HepG2 (cell line): Measurements from ENCODE around the gene ICE2. TPM values are rescaled to one million over a fixed set of nuclear protein-coding genes. Genes with fewer than 3 reads are reported as not detected.

ENCODE experiments used
- CBX5 ChIP-seq: sonication (generic); formaldehyde crosslinking; IDR thresholded peaks from 2 replicates; pipeline ENCODE4 v1.4.0; 2020; ENCODE audit warnings: missing genetic modification reagents, borderline replicate concordance
- DPF2 ChIP-seq: sonication (generic); formaldehyde crosslinking; IDR thresholded peaks from 2 replicates; pipeline ENCODE4 v1.4.0; 2020; ENCODE audit warnings: mild to moderate bottlenecking, low read depth, missing genetic modification reagents, borderline replicate concordance
- KLF11 ChIP-seq: IDR thresholded peaks from 2 replicates; pipeline ENCODE4 v1.6.1; 2016; ENCODE audit warnings: missing compliant biosample characterization
- MEF2D ChIP-seq: sonication (generic); formaldehyde crosslinking; IDR thresholded peaks from 2 replicates; pipeline ENCODE4 v1.5.1; 2020; ENCODE audit warnings: mild to moderate bottlenecking, missing genetic modification reagents
- MEIS1 ChIP-seq: sonication (generic); formaldehyde crosslinking; IDR thresholded peaks from 2 replicates; pipeline ENCODE4 v1.9.0; 2021; ENCODE audit warnings: mild to moderate bottlenecking, missing genetic modification reagents, moderate library complexity, borderline replicate concordance
- SALL2 ChIP-seq: sonication (generic); formaldehyde crosslinking; IDR thresholded peaks from 2 replicates; pipeline ENCODE4 v1.8.1; 2023; ENCODE audit warnings: mild to moderate bottlenecking, missing genetic modification reagents, inconsistent platforms
- SP1 ChIP-seq, 2 experiments: fragments of 450-650 bp in 1 of 2; sonication (generic) in 1 of 2; formaldehyde crosslinking in 1 of 2; IDR thresholded peaks; 2 replicates each; pipeline versions ENCODE4 v1.4.0 to v1.6.1; 2016 to 2020; ENCODE audit warnings: missing genetic modification reagents in 1 of 2
- STAT5B ChIP-seq: sonication (generic); formaldehyde crosslinking; IDR thresholded peaks from 2 replicates; pipeline ENCODE4 v1.4.0; 2020; ENCODE audit warnings: missing genetic modification reagents
- STAT6 ChIP-seq: sonication (generic); formaldehyde crosslinking; IDR thresholded peaks from 2 replicates; pipeline ENCODE4 v1.4.0; 2020; ENCODE audit warnings: missing genetic modification reagents, mild to moderate bottlenecking, borderline replicate concordance
- THAP9 ChIP-seq: sonication (generic); formaldehyde crosslinking; IDR thresholded peaks from 2 replicates; pipeline ENCODE4; 2020; ENCODE audit warnings: missing genetic modification reagents, mild to moderate bottlenecking, borderline replicate concordance
- YEATS4 ChIP-seq: sonication (generic); formaldehyde crosslinking; IDR thresholded peaks from 2 replicates; pipeline ENCODE4 v1.4.0; 2020; ENCODE audit warnings: missing genetic modification reagents, borderline replicate concordance
- ZBTB21 ChIP-seq: sonication (generic); formaldehyde crosslinking; IDR thresholded peaks from 2 replicates; pipeline ENCODE4 v1.4.0; 2020; ENCODE audit warnings: missing genetic modification reagents
- ZBTB46 ChIP-seq: sonication (generic); formaldehyde crosslinking; IDR thresholded peaks from 2 replicates; pipeline ENCODE4 v1.4.0; 2020; ENCODE audit warnings: mild to moderate bottlenecking, missing genetic modification reagents, borderline replicate concordance
- ZBTB7A ChIP-seq: sonication (generic); formaldehyde crosslinking; IDR thresholded peaks from 2 replicates; pipeline ENCODE4 v1.8.0; 2022; ENCODE audit warnings: mild to moderate bottlenecking, missing genetic modification reagents
- ZNF20 ChIP-seq: sonication (generic); formaldehyde crosslinking; IDR thresholded peaks from 2 replicates; pipeline ENCODE4 v1.4.0; 2020; ENCODE audit warnings: mild to moderate bottlenecking, moderate library complexity, missing genetic modification reagents
- ZNF224 ChIP-seq: sonication (generic); formaldehyde crosslinking; IDR thresholded peaks from 2 replicates; pipeline ENCODE4 v1.5.0; 2020; ENCODE audit warnings: mild to moderate bottlenecking, missing genetic modification reagents
- ZNF225 ChIP-seq: sonication (generic); formaldehyde crosslinking; IDR thresholded peaks from 2 replicates; pipeline ENCODE4 v1.4.0; 2020; ENCODE audit warnings: mild to moderate bottlenecking, missing genetic modification reagents
- ZNF331 ChIP-seq: sonication (generic); formaldehyde crosslinking; IDR thresholded peaks from 2 replicates; pipeline ENCODE4 v1.4.0; 2020; ENCODE audit warnings: missing genetic modification reagents
- ZNF383 ChIP-seq: sonication (generic); formaldehyde crosslinking; IDR thresholded peaks from 2 replicates; pipeline ENCODE4 v1.4.0; 2020; ENCODE audit warnings: missing genetic modification reagents, mild to moderate bottlenecking, borderline replicate concordance
- ZNF639 ChIP-seq: conservative IDR thresholded peaks from 2 replicates; pipeline ENCODE4 v1.6.1; 2018; ENCODE audit warnings: missing genetic modification reagents
- ZNF782 ChIP-seq: sonication (generic); formaldehyde crosslinking; IDR thresholded peaks from 2 replicates; pipeline ENCODE4 v1.4.0; 2020; ENCODE audit warnings: missing genetic modification reagents, mild to moderate bottlenecking, borderline replicate concordance
- polyA plus RNA-seq, 8 experiments: library from polyadenylated mRNA; depleted of rRNA in 3 of 8; stranded (reverse) in 7 of 8; unstranded in 1 of 8; fragments of >200 nt; fragmentation: Illumina TruSeq in 4 of 8; extraction: Trizol in 4 of 8; gene quantifications; 2 replicates each; pipeline versions ENCODE4 v1.2.1 to v1.2.3, GENCODE V29; 2011 to 2016; ENCODE audit warnings: low read depth in 4 of 8, missing spikeins in 1 of 8, mixed read lengths in 1 of 8; ENCODE audit not compliant: insufficient read depth in 1 of 8
- total RNA-seq, 5 experiments: library from RNA; depleted of rRNA; stranded (reverse); fragments of >200 nt; fragmentation: Illumina TruSeq; extraction: Trizol; gene quantifications; 2 replicates each; pipeline ENCODE4 v1.2.3, GENCODE V29; 2016; ENCODE audit warnings: low read depth in 1 of 5

ICE2 gene
- total and polyA plus RNA-seq, 2 of the 13 experiments (the other 11 are each of a cell fraction or from before 2014, with no cell fraction given), result 24.8 to 26.4 TPM

GRCh38 chr15:60392986-60393790, 85.8 kb downstream of the ICE2 start (continued):
- no peak for TF ChIP-seq STAT6 (CRISPR knock-in tag)
- no peak for TF ChIP-seq ZNF224 (CRISPR knock-in tag)
- TF ChIP-seq THAP9, result no peak
- no peak for TF ChIP-seq ZNF383 (CRISPR knock-in tag)
- peak; percentile 82; the same call in 1 of the 2 replicates for TF ChIP-seq CBX5 (CRISPR knock-in tag)
- TF ChIP-seq MEF2D (CRISPR knock-in tag), result peak; percentile 84
- peak; percentile 61; the same call in 1 of the 2 replicates for TF ChIP-seq STAT5B (CRISPR knock-in tag)
- TF ChIP-seq ZBTB7A, result no peak
- no peak for TF ChIP-seq ZNF20 (CRISPR knock-in tag)
- no peak; the same call in 1 of the 2 replicates for TF ChIP-seq ZBTB21 (CRISPR knock-in tag)
- no peak for TF ChIP-seq SALL2 (CRISPR knock-in tag)
- TF ChIP-seq ZBTB46 (CRISPR knock-in tag), result no peak
- TF ChIP-seq ZNF225, result no peak
- TF ChIP-seq ZNF782 (CRISPR knock-in tag), result no peak
- TF ChIP-seq DPF2, result peak; percentile 65; the same call in 1 of the 2 replicates
- peak; percentile 48; the same call in 1 of the 2 replicates for TF ChIP-seq ZNF639 (CRISPR knock-in tag)
- TF ChIP-seq MEIS1 (CRISPR knock-in tag), result peak; percentile 93
- TF ChIP-seq SP1 (IDR thresholded peaks at IDR 0.05), result no peak
- no peak for TF ChIP-seq SP1 (CRISPR knock-in tag; IDR thresholded peaks at IDR 0.05)
- TF ChIP-seq KLF11 (CRISPR knock-in tag), result no peak
- TF ChIP-seq YEATS4 (CRISPR knock-in tag), result peak; percentile 71; the same call in 1 of the 2 replicates
- TF ChIP-seq ZNF331 (CRISPR knock-in tag), result peak; percentile 91
